HCT116 (cell line): Measurements from ENCODE around the gene EFEMP2. TPM values are rescaled to one million over a fixed set of nuclear protein-coding genes. Genes with fewer than 3 reads are reported as not detected.

Source experiments
- ATAC-seq: fragments of 200-7000 bp; cut with Tn5 transposase; 2 replicates; pipeline ENCODE4 v1.9.1; 2020; ENCODE audit warnings: mild to moderate bottlenecking, moderate library complexity
- BruUV-seq: library from RNA; stranded (reverse); fragments of 400-500 nt; replicated peaks from 2 replicates; lab custom pipeline; 2021; lab: Mats Ljungman, UMichigan
- CTCF ChIA-PET: fragments of 300-600 bp; sonication (Branson Sonifier 250); formaldehyde crosslinking; loops from one replicate; lab custom pipeline; 2021; ENCODE audit warnings: antibody characterized with exemption; lab: Charles Lee
- POLR2A ChIA-PET: fragments of 300-600, 350-600 bp; sonication (Branson Sonifier 250); formaldehyde crosslinking; loops from one replicate; lab custom pipeline; 2021; ENCODE audit warnings: antibody characterized with exemption; lab: Charles Lee
- RAD21 ChIA-PET, 2 experiments: fragments of 300-600 bp; sonication (Branson Sonifier 250); formaldehyde crosslinking; loops; one replicate each; lab custom pipeline; 2023; ENCODE audit warnings: low total read pairs in 2 of 2; ENCODE audit not compliant: uncharacterized antibody in 2 of 2, unreplicated experiment in 2 of 2, low non-redundant PET in 1 of 2; lab: Charles Lee
- DNase-seq: peaks from one replicate; pipeline ENCODE4 v3.0.0-alpha.2; 2010; ENCODE audit warnings: low read depth, low spot score
- H2AFZ ChIP-seq: fragments of 200-600 bp; shearing (Covaris generic), sonication (generic); 2 replicates; pipeline ENCODE4 v1.6.1; 2017; ENCODE audit warnings: low read depth, mixed run types, mixed read lengths, antibody characterized with exemption, low read length; ENCODE audit not compliant: poor library complexity, severe bottlenecking
- H3K27ac ChIP-seq: 2 replicates; pipeline ENCODE4 v1.5.1; 2012; ENCODE audit warnings: low read depth, low read length
- H3K27me3 ChIP-seq: fragments of 200-600 bp; sonication (generic); 2 replicates; pipeline ENCODE4 v1.6.1; 2016; ENCODE audit warnings: mixed run types, low read length, mixed read lengths; ENCODE audit not compliant: insufficient read depth
- H3K36me3 ChIP-seq, 2 experiments: fragments of 200-500 bp in 1 of 2; fragments of 200-600 bp in 1 of 2; sonication (Bioruptor generic) in 1 of 2; sonication (generic) in 1 of 2; 2 replicates each; pipeline versions ENCODE4 v1.5.1 to v1.6.1; 2014 to 2016; ENCODE audit warnings: low read length in 2 of 2, inconsistent platforms in 1 of 2, mixed read lengths in 1 of 2, mixed run types in 1 of 2; ENCODE audit not compliant: insufficient read depth in 2 of 2, control insufficient read depth in 1 of 2
- H3K4me1 ChIP-seq, 2 experiments: fragments of 200-600 bp in 1 of 2; sonication (generic) in 1 of 2; 2 replicates each; pipeline versions ENCODE4 v1.5.1 to v1.6.1; 2012 to 2017; ENCODE audit warnings: low read length in 2 of 2, inconsistent platforms in 1 of 2, mild to moderate bottlenecking in 1 of 2, mixed read lengths in 1 of 2, mixed run types in 1 of 2, moderate library complexity in 1 of 2; ENCODE audit not compliant: insufficient read depth in 2 of 2, control insufficient read depth in 1 of 2
- H3K4me2 ChIP-seq: fragments of 200-600 bp; sonication (generic); 2 replicates; pipeline ENCODE4 v1.6.1; 2017; ENCODE audit warnings: mixed run types, low read length, mixed read lengths
- H3K4me3 ChIP-seq, 2 experiments: fragments of 200-600 bp in 1 of 2; sonication (generic) in 1 of 2; replicated peaks in 1 of 2; 2 replicates each; pipeline ENCODE4 v1.5.1; 2011 to 2016; ENCODE audit warnings: low read length in 2 of 2, control low read depth in 1 of 2, low read depth in 1 of 2, mild to moderate bottlenecking in 1 of 2, mixed read lengths in 1 of 2, mixed run types in 1 of 2
- H3K79me2 ChIP-seq: fragments of 200-600 bp; sonication (generic); 2 replicates; pipeline ENCODE4 v1.6.1; 2017; ENCODE audit warnings: mild to moderate bottlenecking, mixed run types, low read length, moderate library complexity, mixed read lengths; ENCODE audit not compliant: insufficient read depth
- H3K9ac ChIP-seq: fragments of 200-600 bp; sonication (generic); 2 replicates; pipeline ENCODE4 v1.6.1; 2016; ENCODE audit warnings: low read length, mixed read lengths
- H3K9me2 ChIP-seq: fragments of 200-600 bp; sonication (generic), shearing (Covaris generic); 2 replicates; pipeline ENCODE4 v1.6.1; 2017; ENCODE audit warnings: mixed run types, mild to moderate bottlenecking, moderate library complexity; ENCODE audit not compliant: insufficient read depth
- H3K9me3 ChIP-seq, 2 experiments: fragments of 200-500 bp in 1 of 2; fragments of 200-600 bp in 1 of 2; sonication (Bioruptor generic) in 1 of 2; sonication (generic) in 1 of 2; 2 replicates each; pipeline ENCODE4 v1.6.1; 2014 to 2017; ENCODE audit warnings: low read length in 2 of 2, mixed read lengths in 2 of 2, inconsistent platforms in 1 of 2, low read depth in 1 of 2, mild to moderate bottlenecking in 1 of 2, mixed run types in 1 of 2, moderate library complexity in 1 of 2; ENCODE audit not compliant: control insufficient read depth in 1 of 2, insufficient read depth in 1 of 2
- H4K20me1 ChIP-seq: fragments of 200-600 bp; sonication (generic), shearing (Covaris generic); 2 replicates; pipeline ENCODE4 v1.6.1; 2017; ENCODE audit warnings: mixed run types, mild to moderate bottlenecking, moderate library complexity; ENCODE audit not compliant: insufficient read depth
- CBX3 ChIP-seq: IDR thresholded peaks from 2 replicates; pipeline ENCODE4 v1.6.1; 2012; ENCODE audit warnings: low read depth
- EGR1 ChIP-seq: IDR thresholded peaks from 2 replicates; pipeline ENCODE4 v1.6.1; 2012; ENCODE audit warnings: low read depth
- EZH2 ChIP-seq: fragments of 200-600 bp; sonication (generic); IDR thresholded peaks from 2 replicates; pipeline ENCODE4 v1.6.1; 2017; ENCODE audit warnings: antibody characterized with exemption, mixed run types
- JUND ChIP-seq: IDR thresholded peaks from 2 replicates; pipeline ENCODE4 v1.6.1; 2012
- MAX ChIP-seq: IDR thresholded peaks from 2 replicates; pipeline ENCODE4 v1.6.1; 2012
- POLR2A ChIP-seq: IDR thresholded peaks from 2 replicates; pipeline ENCODE4 v1.7.0; 2011; ENCODE audit warnings: borderline replicate concordance; ENCODE audit not compliant: insufficient read depth, insufficient read length; ENCODE audit errors: extremely low read depth
- POLR2AphosphoS5 ChIP-seq: IDR thresholded peaks from 2 replicates; pipeline ENCODE4 v1.6.1; 2011; ENCODE audit warnings: mild to moderate bottlenecking, low read depth, low read length, moderate library complexity
- SIN3A ChIP-seq: IDR thresholded peaks from 2 replicates; pipeline ENCODE4 v1.6.1; 2012; ENCODE audit warnings: low read depth
- SP1 ChIP-seq: IDR thresholded peaks from 2 replicates; pipeline ENCODE4 v1.6.1; 2012; ENCODE audit warnings: low read depth
- SRF ChIP-seq: IDR thresholded peaks from 2 replicates; pipeline ENCODE4 v1.6.1; 2012; ENCODE audit warnings: low read depth
- ZBTB33 ChIP-seq: IDR thresholded peaks from 2 replicates; pipeline ENCODE4 v1.6.1; 2011; ENCODE audit warnings: mild to moderate bottlenecking, low read length, moderate library complexity; ENCODE audit not compliant: insufficient replicate concordance; ENCODE audit errors: extremely low read depth
- ZFX ChIP-seq: fragments of 450-650 bp; IDR thresholded peaks from 2 replicates; pipeline ENCODE4 v1.6.1; 2017
- intact Hi-C: fragments of 100-400 bp; cut with micrococcal nuclease; formaldehyde crosslinking; loops from 2 replicates; pipeline ENCODE4 v1.10.0; 2022
- total RNA-seq: library from RNA; stranded (reverse); gene quantifications from one replicate; pipeline ENCODE4 v1.2.1, GENCODE V29; 2021; ENCODE audit not compliant: unreplicated experiment
- TF ChIP-seq, protein P1 (sequence below): IDR thresholded peaks from 2 replicates; pipeline ENCODE4 v1.6.1; 2012; ENCODE audit warnings: low read depth
- TF ChIP-seq, protein P2 (sequence below), 3 experiments: fragments of 200-600 bp in 1 of 3; sonication (generic) in 1 of 3; IDR thresholded peaks in 2 of 3; conservative IDR thresholded peaks in 1 of 3; 2 replicates each; pipeline ENCODE4 v1.5.1; 2012 to 2017; ENCODE audit warnings: low read depth in 2 of 3, low read length in 2 of 3, antibody characterized with exemption in 1 of 3, borderline replicate concordance in 1 of 3, control low read depth in 1 of 3, mild to moderate bottlenecking in 1 of 3, mixed read lengths in 1 of 3, mixed run types in 1 of 3, moderate library complexity in 1 of 3; ENCODE audit not compliant: insufficient read depth in 1 of 3

Gene EFEMP2
- total RNA-seq, 1 experiment from 2014 or later, result 8.4 TPM

GRCh38 chr11:65861533-65862183 is 10.9 kb downstream of the EFEMP2 start:
- DNase-seq, result no peak
- Histone ChIP-seq H3K4me1 (peaks cover 17 to 32% of the 10 kb centered on the region in 2 experiments), H3K9ac (peak overlapping the region; percentile 99), H3K79me2 (peaks cover 35% of the 10 kb centered on the region), H3K36me3 (peaks cover 7 to 19% of the 10 kb centered on the region in 2 experiments; a peak in 3 of 4 replicates), H3K27ac (peak overlapping the region; percentile 97), H3K27me3 (no peaks in the 10 kb centered on the region), H2AFZ (no peak overlapping the region), H3K9me2 (no peaks in the 10 kb centered on the region), H4K20me1 (peaks cover 2% of the 10 kb centered on the region; the same call in 1 of the 2 replicates)
- CTCF ChIA-PET, result interaction anchor here (0.6 to 4.3 kb wide), 3 partner anchors 23 to 151 kb away, joined by 3 to 82 read pairs (median 34); partner anchors contain the start of genes CCDC85B and FIBP
- no peak for ATAC-seq
- intact Hi-C loops, result no loop called here
- BruUV-seq, result TSS peak; percentile 39
- RAD21 ChIA-PET, result no interaction called here
- TF ChIP-seq SRF (no peak), ZBTB33 (no peak), ZFX (no peak), JUND (no peak), SP1 (no peak), EGR1 (no peak), POLR2AphosphoS5 (no peak), CBX3 (no peak), MAX (no peak), SIN3A (no peak), EZH2 (no peak), POLR2A (no peak)
- TF ChIP-seq, protein P1, sequence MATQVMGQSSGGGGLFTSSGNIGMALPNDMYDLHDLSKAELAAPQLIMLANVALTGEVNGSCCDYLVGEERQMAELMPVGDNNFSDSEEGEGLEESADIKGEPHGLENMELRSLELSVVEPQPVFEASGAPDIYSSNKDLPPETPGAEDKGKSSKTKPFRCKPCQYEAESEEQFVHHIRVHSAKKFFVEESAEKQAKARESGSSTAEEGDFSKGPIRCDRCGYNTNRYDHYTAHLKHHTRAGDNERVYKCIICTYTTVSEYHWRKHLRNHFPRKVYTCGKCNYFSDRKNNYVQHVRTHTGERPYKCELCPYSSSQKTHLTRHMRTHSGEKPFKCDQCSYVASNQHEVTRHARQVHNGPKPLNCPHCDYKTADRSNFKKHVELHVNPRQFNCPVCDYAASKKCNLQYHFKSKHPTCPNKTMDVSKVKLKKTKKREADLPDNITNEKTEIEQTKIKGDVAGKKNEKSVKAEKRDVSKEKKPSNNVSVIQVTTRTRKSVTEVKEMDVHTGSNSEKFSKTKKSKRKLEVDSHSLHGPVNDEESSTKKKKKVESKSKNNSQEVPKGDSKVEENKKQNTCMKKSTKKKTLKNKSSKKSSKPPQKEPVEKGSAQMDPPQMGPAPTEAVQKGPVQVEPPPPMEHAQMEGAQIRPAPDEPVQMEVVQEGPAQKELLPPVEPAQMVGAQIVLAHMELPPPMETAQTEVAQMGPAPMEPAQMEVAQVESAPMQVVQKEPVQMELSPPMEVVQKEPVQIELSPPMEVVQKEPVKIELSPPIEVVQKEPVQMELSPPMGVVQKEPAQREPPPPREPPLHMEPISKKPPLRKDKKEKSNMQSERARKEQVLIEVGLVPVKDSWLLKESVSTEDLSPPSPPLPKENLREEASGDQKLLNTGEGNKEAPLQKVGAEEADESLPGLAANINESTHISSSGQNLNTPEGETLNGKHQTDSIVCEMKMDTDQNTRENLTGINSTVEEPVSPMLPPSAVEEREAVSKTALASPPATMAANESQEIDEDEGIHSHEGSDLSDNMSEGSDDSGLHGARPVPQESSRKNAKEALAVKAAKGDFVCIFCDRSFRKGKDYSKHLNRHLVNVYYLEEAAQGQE, result no peak
- TF ChIP-seq, protein P2, sequence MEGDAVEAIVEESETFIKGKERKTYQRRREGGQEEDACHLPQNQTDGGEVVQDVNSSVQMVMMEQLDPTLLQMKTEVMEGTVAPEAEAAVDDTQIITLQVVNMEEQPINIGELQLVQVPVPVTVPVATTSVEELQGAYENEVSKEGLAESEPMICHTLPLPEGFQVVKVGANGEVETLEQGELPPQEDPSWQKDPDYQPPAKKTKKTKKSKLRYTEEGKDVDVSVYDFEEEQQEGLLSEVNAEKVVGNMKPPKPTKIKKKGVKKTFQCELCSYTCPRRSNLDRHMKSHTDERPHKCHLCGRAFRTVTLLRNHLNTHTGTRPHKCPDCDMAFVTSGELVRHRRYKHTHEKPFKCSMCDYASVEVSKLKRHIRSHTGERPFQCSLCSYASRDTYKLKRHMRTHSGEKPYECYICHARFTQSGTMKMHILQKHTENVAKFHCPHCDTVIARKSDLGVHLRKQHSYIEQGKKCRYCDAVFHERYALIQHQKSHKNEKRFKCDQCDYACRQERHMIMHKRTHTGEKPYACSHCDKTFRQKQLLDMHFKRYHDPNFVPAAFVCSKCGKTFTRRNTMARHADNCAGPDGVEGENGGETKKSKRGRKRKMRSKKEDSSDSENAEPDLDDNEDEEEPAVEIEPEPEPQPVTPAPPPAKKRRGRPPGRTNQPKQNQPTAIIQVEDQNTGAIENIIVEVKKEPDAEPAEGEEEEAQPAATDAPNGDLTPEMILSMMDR (IDR thresholded peaks at IDR 0.05 in 2 of 3, conservative IDR thresholded peaks at IDR 0.05 in 1 of 3; ENCODE audit: borderline replicate concordance in 1 of 3, insufficient read depth in 1 of 3, low read depth in 2 of 3, low read length in 2 of 3), result no peak
- TF ChIP-seq, all 23 proteins: peak for 0
- Histone ChIP-seq H3K9me3 (no peaks in the 10 kb centered on the region), H3K4me3 (peak overlapping the region; percentile 85 to 100), H3K4me2 (peak overlapping the region; percentile 77)
- POLR2A ChIA-PET, result interaction anchor here (0.9 to 5.3 kb wide), 3 partner anchors 9 to 29 kb away, joined by 3 to 84 read pairs (median 36); partner anchors contain the start of genes CCDC85B and FIBP
